HepG2 (cell line): Measurements from ENCODE around the gene BCL2L2. TPM values are rescaled to one million over a fixed set of nuclear protein-coding genes. Genes with fewer than 3 reads are reported as not detected.

Experiments
- FOXP4 ChIP-seq: sonication (generic); formaldehyde crosslinking; IDR thresholded peaks from 2 replicates; pipeline ENCODE4 v1.4.0; 2020; ENCODE audit warnings: missing genetic modification reagents
- HNRNPK ChIP-seq: fragments of 200-400 bp; formaldehyde crosslinking; IDR thresholded peaks from 2 replicates; pipeline ENCODE4 v1.6.1; 2018; ENCODE audit warnings: low read length, low read depth, moderate library complexity, mild to moderate bottlenecking; ENCODE audit not compliant: poor library complexity, severe bottlenecking
- KDM4B ChIP-seq: sonication (generic); formaldehyde crosslinking; IDR thresholded peaks from 2 replicates; pipeline ENCODE4 v1.4.0; 2020; ENCODE audit warnings: missing genetic modification reagents
- KLF6 ChIP-seq: IDR thresholded peaks from 2 replicates; pipeline ENCODE4 v1.8.0; 2016; ENCODE audit warnings: missing biosample characterization, missing genetic modification reagents
- RARA ChIP-seq: IDR thresholded peaks from 2 replicates; pipeline ENCODE4 v1.6.1; 2016; ENCODE audit warnings: missing genetic modification reagents, missing compliant biosample characterization
- RXRB ChIP-seq: IDR thresholded peaks from 2 replicates; pipeline ENCODE4 v1.6.1; 2016; ENCODE audit warnings: borderline replicate concordance, missing genetic modification reagents, missing compliant biosample characterization
- ZBTB7B ChIP-seq: sonication (generic); formaldehyde crosslinking; IDR thresholded peaks from 2 replicates; pipeline ENCODE4 v1.4.0; 2020; ENCODE audit warnings: missing genetic modification reagents
- ZHX1 ChIP-seq: sonication (generic); formaldehyde crosslinking; IDR thresholded peaks from 2 replicates; pipeline ENCODE4 v1.8.1; 2022; ENCODE audit warnings: low read depth, mild to moderate bottlenecking, missing genetic modification reagents
- ZNF160 ChIP-seq: sonication (generic); formaldehyde crosslinking; IDR thresholded peaks from 2 replicates; pipeline ENCODE4 v1.8.0; 2022; ENCODE audit warnings: mild to moderate bottlenecking, inconsistent platforms, missing genetic modification reagents
- ZNF205 ChIP-seq: IDR thresholded peaks from 2 replicates; pipeline ENCODE4 v1.6.1; 2018; ENCODE audit warnings: missing biosample characterization, missing genetic modification reagents
- ZNF264 ChIP-seq: sonication (generic); formaldehyde crosslinking; IDR thresholded peaks from 2 replicates; pipeline ENCODE4 v1.4.0; 2020; ENCODE audit warnings: missing genetic modification reagents
- ZNF276 ChIP-seq: sonication (generic); formaldehyde crosslinking; IDR thresholded peaks from 2 replicates; pipeline ENCODE4 v1.4.0; 2020; ENCODE audit warnings: mild to moderate bottlenecking, low read depth, missing genetic modification reagents
- ZNF496 ChIP-seq: sonication (generic); formaldehyde crosslinking; IDR thresholded peaks from 2 replicates; pipeline ENCODE4 v1.8.1; 2023; ENCODE audit warnings: mild to moderate bottlenecking, moderate library complexity, missing genetic modification reagents; ENCODE audit not compliant: insufficient replicate concordance
- ZNF543 ChIP-seq: sonication (generic); formaldehyde crosslinking; IDR thresholded peaks from 2 replicates; pipeline ENCODE4 v1.4.0; 2020; ENCODE audit warnings: mild to moderate bottlenecking, missing genetic modification reagents
- ZNF547 ChIP-seq: sonication (generic); formaldehyde crosslinking; IDR thresholded peaks from 2 replicates; pipeline ENCODE4 v1.5.1; 2020; ENCODE audit warnings: mild to moderate bottlenecking, missing genetic modification reagents
- ZNF652 ChIP-seq: IDR thresholded peaks from 2 replicates; pipeline ENCODE4 v1.6.1; 2016; ENCODE audit warnings: low read depth, borderline replicate concordance
- polyA plus RNA-seq, 8 experiments: library from polyadenylated mRNA; depleted of rRNA in 3 of 8; stranded (reverse) in 7 of 8; unstranded in 1 of 8; fragments of >200 nt; fragmentation: Illumina TruSeq in 4 of 8; extraction: Trizol in 4 of 8; gene quantifications; 2 replicates each; pipeline versions ENCODE4 v1.2.1 to v1.2.3, GENCODE V29; 2011 to 2016; ENCODE audit warnings: low read depth in 4 of 8, missing spikeins in 1 of 8, mixed read lengths in 1 of 8; ENCODE audit not compliant: insufficient read depth in 1 of 8
- total RNA-seq, 5 experiments: library from RNA; depleted of rRNA; stranded (reverse); fragments of >200 nt; fragmentation: Illumina TruSeq; extraction: Trizol; gene quantifications; 2 replicates each; pipeline ENCODE4 v1.2.3, GENCODE V29; 2016; ENCODE audit warnings: low read depth in 1 of 5
- TF ChIP-seq, protein P1 (sequence below): sonication (generic); formaldehyde crosslinking; IDR thresholded peaks from 2 replicates; pipeline ENCODE4 v1.8.0; 2023; ENCODE audit warnings: mild to moderate bottlenecking, missing genetic modification reagents
- TF ChIP-seq, protein P2 (sequence below): sonication (generic); formaldehyde crosslinking; IDR thresholded peaks from 2 replicates; pipeline ENCODE4 v1.4.0; 2020; ENCODE audit warnings: mild to moderate bottlenecking, missing genetic modification reagents
- TF ChIP-seq, protein P3 (sequence below): sonication (generic); formaldehyde crosslinking; IDR thresholded peaks from 2 replicates; pipeline ENCODE4 v1.8.0; 2022; ENCODE audit warnings: missing genetic modification reagents, low read depth, mild to moderate bottlenecking, borderline replicate concordance

Gene BCL2L2
- total and polyA plus RNA-seq, 2 of the 13 experiments (the other 11 are each of a cell fraction or from before 2014, with no cell fraction given): 28.1 to 49.8 TPM

- TF ChIP-seq ZHX1 (peak; percentile 97; the same call in 1 of the 2 replicates), RARA (peak; percentile 80), ZBTB7B (CRISPR knock-in tag) (peak; percentile 67), ZNF652 (no peak; the same call in 1 of the 2 replicates), RXRB (CRISPR knock-in tag) (peak; percentile 93), KLF6 (CRISPR knock-in tag) (peak; percentile 94), ZNF496 (CRISPR knock-in tag) (no peak), ZNF205 (CRISPR knock-in tag) (peak; percentile 77), ZNF264 (CRISPR knock-in tag) (peak; percentile 97), ZNF160 (CRISPR knock-in tag) (peak; percentile 77), HNRNPK (no peak), ZNF547 (CRISPR knock-in tag) (peak; percentile 99), KDM4B (CRISPR knock-in tag) (peak; percentile 84), ZNF276 (CRISPR knock-in tag) (peak; percentile 91), ZNF543 (peak; percentile 97), FOXP4 (CRISPR knock-in tag) (peak; percentile 68)
- TF ChIP-seq, protein P1, sequence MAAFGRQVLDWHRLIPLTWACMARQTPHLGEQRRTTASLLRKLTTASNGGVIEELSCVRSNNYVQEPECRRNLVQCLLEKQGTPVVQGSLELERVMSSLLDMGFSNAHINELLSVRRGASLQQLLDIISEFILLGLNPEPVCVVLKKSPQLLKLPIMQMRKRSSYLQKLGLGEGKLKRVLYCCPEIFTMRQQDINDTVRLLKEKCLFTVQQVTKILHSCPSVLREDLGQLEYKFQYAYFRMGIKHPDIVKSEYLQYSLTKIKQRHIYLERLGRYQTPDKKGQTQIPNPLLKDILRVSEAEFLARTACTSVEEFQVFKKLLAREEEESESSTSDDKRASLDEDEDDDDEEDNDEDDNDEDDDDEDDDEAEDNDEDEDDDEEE (CRISPR knock-in tag): peak; percentile 93
- TF ChIP-seq, protein P2, sequence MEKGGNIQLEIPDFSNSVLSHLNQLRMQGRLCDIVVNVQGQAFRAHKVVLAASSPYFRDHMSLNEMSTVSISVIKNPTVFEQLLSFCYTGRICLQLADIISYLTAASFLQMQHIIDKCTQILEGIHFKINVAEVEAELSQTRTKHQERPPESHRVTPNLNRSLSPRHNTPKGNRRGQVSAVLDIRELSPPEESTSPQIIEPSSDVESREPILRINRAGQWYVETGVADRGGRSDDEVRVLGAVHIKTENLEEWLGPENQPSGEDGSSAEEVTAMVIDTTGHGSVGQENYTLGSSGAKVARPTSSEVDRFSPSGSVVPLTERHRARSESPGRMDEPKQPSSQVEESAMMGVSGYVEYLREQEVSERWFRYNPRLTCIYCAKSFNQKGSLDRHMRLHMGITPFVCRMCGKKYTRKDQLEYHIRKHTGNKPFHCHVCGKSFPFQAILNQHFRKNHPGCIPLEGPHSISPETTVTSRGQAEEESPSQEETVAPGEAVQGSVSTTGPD: no peak
- TF ChIP-seq, protein P3, sequence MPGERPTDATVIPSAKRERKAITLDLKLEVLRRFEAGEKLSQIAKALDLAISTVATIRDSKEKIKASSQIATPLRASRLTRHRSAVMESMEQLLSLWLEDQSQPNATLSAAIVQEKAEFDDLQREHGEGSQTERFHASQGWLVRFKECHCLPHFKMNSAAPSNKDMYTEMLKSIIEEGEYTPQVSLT (CRISPR knock-in tag): no peak
Observed at GRCh38 chr14:23320584-23321571, 14.2 kb downstream of the BCL2L2 start, which contains the start of gene PABPN1 (continued).
